GM23338 (cell line): Measurements from ENCODE around the gene RASSF7.

Experiments used
- CREB1 ChIP-seq: fragments of 250-450 bp; sonication (Bioruptor Pico); IDR thresholded peaks from 2 replicates; pipeline ENCODE4 v1.5.0; 2020; ENCODE audit warnings: low read depth, mild to moderate bottlenecking, moderate library complexity
- CTCF ChIP-seq, 2 experiments: fragments of 200-600 bp in 1 of 2; sonication (generic) in 1 of 2; conservative IDR thresholded peaks; 2 replicates each; pipeline versions ENCODE4 v1.5.1 to v1.6.1; 2016 to 2017; ENCODE audit warnings: antibody characterized with exemption in 2 of 2, low read depth in 2 of 2, mild to moderate bottlenecking in 2 of 2, moderate library complexity in 1 of 2
- ETS1 ChIP-seq: IDR thresholded peaks from 2 replicates; pipeline ENCODE4 v1.6.1; 2016; ENCODE audit warnings: antibody characterized with exemption
- EZH2 ChIP-seq: fragments of 200-600 bp; sonication (generic); IDR thresholded peaks from one replicate; pipeline ENCODE4 v1.8.0; 2017; ENCODE audit warnings: antibody characterized with exemption, mild to moderate bottlenecking, low read depth; ENCODE audit not compliant: unreplicated experiment
- EZH2phosphoT487 ChIP-seq: fragments of 200-600 bp; sonication (generic); IDR thresholded peaks from one replicate; pipeline ENCODE4 v1.8.1; 2018; ENCODE audit warnings: antibody characterized with exemption; ENCODE audit not compliant: unreplicated experiment
- JUNB ChIP-seq: IDR thresholded peaks from one replicate; pipeline ENCODE4 v1.6.1; 2016; ENCODE audit warnings: antibody characterized with exemption; ENCODE audit not compliant: unreplicated experiment
- NANOG ChIP-seq: IDR thresholded peaks from 2 replicates; pipeline ENCODE4 v1.6.1; 2016; ENCODE audit warnings: antibody characterized with exemption, borderline replicate concordance
- POLR2AphosphoS5 ChIP-seq: IDR thresholded peaks from 2 replicates; pipeline ENCODE4 v1.6.1; 2016; ENCODE audit warnings: antibody characterized with exemption, low read depth
- REST ChIP-seq: IDR thresholded peaks from one replicate; pipeline ENCODE4 v1.6.1; 2018; ENCODE audit warnings: antibody characterized with exemption; ENCODE audit not compliant: unreplicated experiment

GRCh38 chr11:563812-564578, 3.2 kb downstream of the RASSF7 start:
- TF ChIP-seq REST (no peak), CTCF (conservative IDR thresholded peaks at IDR 0.05; ENCODE audit: low read depth in 2 of 2) (no peak), EZH2phosphoT487 (no peak), POLR2AphosphoS5 (no peak), EZH2 (no peak), NANOG (no peak), JUNB (no peak), CREB1 (CRISPR knock-in tag) (no peak), ETS1 (no peak)
